ENCODE measurements around the gene SDC4. TPM values are rescaled to one million over a fixed set of nuclear protein-coding genes. Genes with fewer than 3 reads are reported as not detected.

The SDC4 gene
- total and polyA plus RNA-seq, 4 donors, result 54.4 to 147 (median 83.6) TPM

GRCh38 chr20:45300961-45301360 lies 47.3 kb downstream of the SDC4 start:
- 46% methylated on average over 4 of the region's 4 CpGs for WGBS
- Histone ChIP-seq H3K9ac (ENCODE audit: low read depth in 1 of 2, low read length in 2 of 2) (no peak overlapping the region), H3K9me3 (ENCODE audit: control insufficient read depth in 4 of 4, low read length in 3 of 4) (no peaks in the 10 kb centered on the region), H3K27ac (ENCODE audit: low read depth in 1 of 2, low read length in 2 of 2) (no peak overlapping the region), H3K4me3 (ENCODE audit: low read depth in 1 of 3, low read length in 3 of 3) (no peak overlapping the region), H3K36me3 (ENCODE audit: control insufficient read depth in 4 of 4, insufficient read depth in 3 of 4, low read depth in 1 of 4, low read length in 3 of 4) (no peaks in the 10 kb centered on the region), H3K4me1 (ENCODE audit: control insufficient read depth in 4 of 4, insufficient read depth in 4 of 4, low read length in 3 of 4) (no peaks in the 10 kb centered on the region), H3K27me3 (ENCODE audit: control insufficient read depth in 4 of 4, insufficient read depth in 4 of 4, low read length in 3 of 4) (peaks cover 0 to 2% (median 0%) of the 10 kb centered on the region in 4 donors)
- TF ChIP-seq NR2F2 (IDR thresholded peaks at IDR 0.05) (no peak), HNF4G (IDR thresholded peaks at IDR 0.05) (no peak), GABPA (IDR thresholded peaks at IDR 0.05 in 1 of 2, conservative IDR thresholded peaks at IDR 0.05 in 1 of 2) (no peak), YY1 (IDR thresholded peaks at IDR 0.05) (no peak), RAD21 (IDR thresholded peaks at IDR 0.05) (no peak), FOXA1 (IDR thresholded peaks at IDR 0.05) (no peak)
- no peak for DNase-seq (ENCODE audit: low spot score)

DNA sequence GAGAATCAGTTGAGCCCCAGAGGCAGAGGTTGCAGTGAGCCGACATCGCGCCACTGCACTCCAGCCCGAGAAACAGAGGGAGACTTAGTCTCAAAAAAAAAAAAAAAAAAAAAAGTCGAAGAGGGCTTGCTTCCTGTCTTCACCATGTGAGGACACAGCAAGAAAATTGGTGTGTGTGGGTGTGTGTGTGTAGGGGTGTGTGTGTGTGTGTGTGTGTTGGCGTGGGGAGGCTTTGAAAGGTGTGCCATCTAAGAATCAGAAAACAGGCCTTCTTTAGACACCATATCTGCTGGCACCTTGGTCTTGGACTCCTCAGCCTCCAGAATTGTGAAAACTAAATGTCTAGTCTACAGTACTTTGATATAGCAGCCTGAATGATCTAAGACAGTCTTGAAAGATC lies 48.4 kb downstream of the SDC4 start:
- Histone ChIP-seq H3K9me3 (ENCODE audit: control insufficient read depth in 4 of 4, low read length in 3 of 4) (no peaks in the 10 kb centered on the region), H3K27ac (ENCODE audit: low read depth in 1 of 2, low read length in 2 of 2) (no peak overlapping the region), H3K36me3 (ENCODE audit: control insufficient read depth in 4 of 4, insufficient read depth in 3 of 4, low read depth in 1 of 4, low read length in 3 of 4) (no peaks in the 10 kb centered on the region), H3K27me3 (ENCODE audit: control insufficient read depth in 4 of 4, insufficient read depth in 4 of 4, low read length in 3 of 4) (no peaks in the 10 kb centered on the region), H3K9ac (ENCODE audit: low read depth in 1 of 2, low read length in 2 of 2) (no peak overlapping the region), H3K4me1 (ENCODE audit: control insufficient read depth in 4 of 4, insufficient read depth in 4 of 4, low read length in 3 of 4) (no peaks in the 10 kb centered on the region), H3K4me3 (ENCODE audit: low read depth in 1 of 3, low read length in 3 of 3) (no peak overlapping the region)
- TF ChIP-seq, protein P1, sequence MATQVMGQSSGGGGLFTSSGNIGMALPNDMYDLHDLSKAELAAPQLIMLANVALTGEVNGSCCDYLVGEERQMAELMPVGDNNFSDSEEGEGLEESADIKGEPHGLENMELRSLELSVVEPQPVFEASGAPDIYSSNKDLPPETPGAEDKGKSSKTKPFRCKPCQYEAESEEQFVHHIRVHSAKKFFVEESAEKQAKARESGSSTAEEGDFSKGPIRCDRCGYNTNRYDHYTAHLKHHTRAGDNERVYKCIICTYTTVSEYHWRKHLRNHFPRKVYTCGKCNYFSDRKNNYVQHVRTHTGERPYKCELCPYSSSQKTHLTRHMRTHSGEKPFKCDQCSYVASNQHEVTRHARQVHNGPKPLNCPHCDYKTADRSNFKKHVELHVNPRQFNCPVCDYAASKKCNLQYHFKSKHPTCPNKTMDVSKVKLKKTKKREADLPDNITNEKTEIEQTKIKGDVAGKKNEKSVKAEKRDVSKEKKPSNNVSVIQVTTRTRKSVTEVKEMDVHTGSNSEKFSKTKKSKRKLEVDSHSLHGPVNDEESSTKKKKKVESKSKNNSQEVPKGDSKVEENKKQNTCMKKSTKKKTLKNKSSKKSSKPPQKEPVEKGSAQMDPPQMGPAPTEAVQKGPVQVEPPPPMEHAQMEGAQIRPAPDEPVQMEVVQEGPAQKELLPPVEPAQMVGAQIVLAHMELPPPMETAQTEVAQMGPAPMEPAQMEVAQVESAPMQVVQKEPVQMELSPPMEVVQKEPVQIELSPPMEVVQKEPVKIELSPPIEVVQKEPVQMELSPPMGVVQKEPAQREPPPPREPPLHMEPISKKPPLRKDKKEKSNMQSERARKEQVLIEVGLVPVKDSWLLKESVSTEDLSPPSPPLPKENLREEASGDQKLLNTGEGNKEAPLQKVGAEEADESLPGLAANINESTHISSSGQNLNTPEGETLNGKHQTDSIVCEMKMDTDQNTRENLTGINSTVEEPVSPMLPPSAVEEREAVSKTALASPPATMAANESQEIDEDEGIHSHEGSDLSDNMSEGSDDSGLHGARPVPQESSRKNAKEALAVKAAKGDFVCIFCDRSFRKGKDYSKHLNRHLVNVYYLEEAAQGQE (IDR thresholded peaks at IDR 0.05), result no peak
- no peak for DNase-seq (ENCODE audit: low spot score)
- WGBS, result 89% methylated on average over 6 of the region's 6 CpGs

DNA sequence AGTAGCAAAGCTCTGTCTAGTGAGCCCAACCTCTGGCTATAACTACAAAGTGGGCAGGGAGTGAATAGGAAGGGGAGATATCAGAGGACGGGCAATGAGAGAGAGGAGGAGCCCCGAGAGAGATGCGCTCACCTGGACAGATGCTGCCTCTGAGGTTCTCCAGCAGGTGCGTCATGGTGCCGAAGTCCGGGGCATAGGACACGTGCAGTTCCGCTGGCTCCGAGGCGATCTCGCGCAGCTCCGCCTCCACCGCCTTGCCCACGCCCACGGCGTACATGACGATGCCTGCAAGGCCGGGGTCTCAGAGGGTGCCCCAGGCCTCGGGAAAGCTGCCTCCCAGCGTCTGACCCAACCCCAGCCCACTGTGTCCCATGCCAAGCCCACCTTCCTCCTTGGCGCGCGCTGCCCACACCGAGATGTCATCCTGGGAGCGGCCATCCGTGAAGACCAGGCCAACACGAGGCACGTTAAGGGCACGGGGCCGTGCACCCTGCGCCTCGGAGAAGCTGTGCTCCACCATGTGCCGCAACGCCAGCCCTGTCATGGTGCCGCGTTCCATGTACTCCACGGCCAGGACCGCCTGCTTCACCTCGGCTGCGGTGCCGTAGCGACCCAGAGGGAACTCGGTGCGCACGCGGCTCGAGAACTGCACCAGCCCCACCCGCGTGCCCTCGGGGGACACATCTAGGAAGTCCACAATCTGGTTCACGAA lies 50.3 kb downstream of the SDC4 start:
- Histone ChIP-seq H3K27ac (ENCODE audit: low read depth in 1 of 2, low read length in 2 of 2) (no peak overlapping the region), H3K36me3 (ENCODE audit: control insufficient read depth in 4 of 4, insufficient read depth in 3 of 4, low read depth in 1 of 4, low read length in 3 of 4) (no peaks in the 10 kb centered on the region), H3K9ac (ENCODE audit: low read depth in 1 of 2, low read length in 2 of 2) (no peak overlapping the region), H3K9me3 (ENCODE audit: control insufficient read depth in 4 of 4, low read length in 3 of 4) (no peaks in the 10 kb centered on the region), H3K27me3 (ENCODE audit: control insufficient read depth in 4 of 4, insufficient read depth in 4 of 4, low read length in 3 of 4) (no peaks in the 10 kb centered on the region), H3K4me1 (ENCODE audit: control insufficient read depth in 4 of 4, insufficient read depth in 4 of 4, low read length in 3 of 4) (peaks cover 0 to 10% (median 6%) of the 10 kb centered on the region in 4 donors), H3K4me3 (ENCODE audit: low read depth in 1 of 3, low read length in 3 of 3) (no peak overlapping the region)
- no peak for DNase-seq (ENCODE audit: low spot score)
- TF ChIP-seq RXRA (IDR thresholded peaks at IDR 0.05) (no peak), GABPA (IDR thresholded peaks at IDR 0.05 in 1 of 2, conservative IDR thresholded peaks at IDR 0.05 in 1 of 2) (no peak), YY1 (IDR thresholded peaks at IDR 0.05) (no peak), TAF1 (conservative IDR thresholded peaks at IDR 0.05) (no peak), JUND (IDR thresholded peaks at IDR 0.05) (no peak), MAX (IDR thresholded peaks at IDR 0.05) (no peak)
- WGBS, result 88% methylated on average over 52 of the region's 52 CpGs
